ENCODE data around the gene KHDC3L.

The KHDC3L gene, protein sequence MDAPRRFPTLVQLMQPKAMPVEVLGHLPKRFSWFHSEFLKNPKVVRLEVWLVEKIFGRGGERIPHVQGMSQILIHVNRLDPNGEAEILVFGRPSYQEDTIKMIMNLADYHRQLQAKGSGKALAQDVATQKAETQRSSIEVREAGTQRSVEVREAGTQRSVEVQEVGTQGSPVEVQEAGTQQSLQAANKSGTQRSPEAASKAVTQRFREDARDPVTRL

GRCh38 chr6:73362358-73362757, at the start of gene KHDC3L:
Gene KHDC3L, plus strand, starts transcription at chr6:73362658. Its CDS starts 72 bp downstream, at chr6:73362730.
- in situ Hi-C loops (cut with MboI; ENCODE audit: low pct_unique_long_range_greater_than_20kb, low sequenced_read_pairs, unreplicated experiment) = no loop called here
- TF ChIP-seq, protein P1, sequence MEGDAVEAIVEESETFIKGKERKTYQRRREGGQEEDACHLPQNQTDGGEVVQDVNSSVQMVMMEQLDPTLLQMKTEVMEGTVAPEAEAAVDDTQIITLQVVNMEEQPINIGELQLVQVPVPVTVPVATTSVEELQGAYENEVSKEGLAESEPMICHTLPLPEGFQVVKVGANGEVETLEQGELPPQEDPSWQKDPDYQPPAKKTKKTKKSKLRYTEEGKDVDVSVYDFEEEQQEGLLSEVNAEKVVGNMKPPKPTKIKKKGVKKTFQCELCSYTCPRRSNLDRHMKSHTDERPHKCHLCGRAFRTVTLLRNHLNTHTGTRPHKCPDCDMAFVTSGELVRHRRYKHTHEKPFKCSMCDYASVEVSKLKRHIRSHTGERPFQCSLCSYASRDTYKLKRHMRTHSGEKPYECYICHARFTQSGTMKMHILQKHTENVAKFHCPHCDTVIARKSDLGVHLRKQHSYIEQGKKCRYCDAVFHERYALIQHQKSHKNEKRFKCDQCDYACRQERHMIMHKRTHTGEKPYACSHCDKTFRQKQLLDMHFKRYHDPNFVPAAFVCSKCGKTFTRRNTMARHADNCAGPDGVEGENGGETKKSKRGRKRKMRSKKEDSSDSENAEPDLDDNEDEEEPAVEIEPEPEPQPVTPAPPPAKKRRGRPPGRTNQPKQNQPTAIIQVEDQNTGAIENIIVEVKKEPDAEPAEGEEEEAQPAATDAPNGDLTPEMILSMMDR (IDR thresholded peaks at IDR 0.05; ENCODE audit: extremely low read depth, insufficient read depth, missing control alignments) = no peak
- DNase-seq (ENCODE audit: low spot score) = no peak

- TF ChIP-seq, protein P1 (IDR thresholded peaks at IDR 0.05; ENCODE audit: extremely low read depth, insufficient read depth, missing control alignments) = no peak
- no peak for DNase-seq (ENCODE audit: low spot score)
- in situ Hi-C loops (cut with MboI; ENCODE audit: low pct_unique_long_range_greater_than_20kb, low sequenced_read_pairs, unreplicated experiment) = no loop called here
Measured at GRCh38 chr6:73314577-73315492, 47.6 kb upstream of the KHDC3L start.

DNA sequence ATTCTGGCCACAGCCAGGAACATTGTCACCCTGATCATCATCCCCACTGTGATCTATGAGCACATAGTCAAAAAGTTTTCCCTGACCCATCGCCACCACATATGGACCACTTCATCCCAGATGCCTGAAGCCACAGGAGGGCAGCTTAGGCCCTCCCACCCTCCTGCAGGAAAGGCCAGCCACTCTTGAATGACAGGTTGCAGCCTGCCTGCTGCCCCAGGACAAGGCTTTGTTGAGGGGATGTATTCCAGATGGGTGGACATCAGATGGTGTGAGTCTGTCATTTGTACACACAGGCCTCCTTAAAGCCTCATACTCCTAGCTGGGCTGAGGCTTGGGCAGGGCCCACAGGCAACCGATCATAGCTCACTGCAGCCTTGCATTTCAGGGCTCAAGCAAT, 39.1 kb upstream of the KHDC3L start:
- in situ Hi-C loops (cut with MboI; ENCODE audit: low pct_unique_long_range_greater_than_20kb, low sequenced_read_pairs, unreplicated experiment) = no loop called here
- TF ChIP-seq, protein P1 (IDR thresholded peaks at IDR 0.05; ENCODE audit: extremely low read depth, insufficient read depth, missing control alignments) = no peak
- no peak for DNase-seq (ENCODE audit: low spot score)

DNA sequence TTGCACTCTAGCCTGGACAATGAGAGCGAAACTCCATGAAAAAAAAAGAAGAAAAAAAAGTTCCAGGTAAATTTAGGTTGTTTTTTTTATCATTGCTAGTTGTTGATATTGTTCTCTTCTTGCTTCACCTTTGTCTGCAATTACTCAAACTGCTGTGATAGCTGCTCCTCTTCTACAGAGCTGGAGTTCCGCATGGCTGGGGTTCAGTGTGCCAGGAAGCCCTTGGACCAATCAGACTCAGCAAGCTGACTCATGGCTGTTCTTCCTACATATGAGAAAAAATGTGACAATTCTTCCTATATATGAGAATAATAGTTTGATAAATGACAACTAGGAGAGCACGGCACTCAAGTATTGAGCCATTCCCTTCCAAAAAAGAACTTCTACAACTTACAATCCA, 36.8 kb upstream of the KHDC3L start:
- DNase-seq (ENCODE audit: low spot score) = no peak
- in situ Hi-C loops (cut with MboI; ENCODE audit: low pct_unique_long_range_greater_than_20kb, low sequenced_read_pairs, unreplicated experiment) = loop anchor here (25.0 kb wide), 1 partner anchor 913 kb away; no protein-coding TSS in a partner anchor
- TF ChIP-seq, protein P1 (IDR thresholded peaks at IDR 0.05; ENCODE audit: extremely low read depth, insufficient read depth, missing control alignments) = no peak

- TF ChIP-seq, protein P1 (IDR thresholded peaks at IDR 0.05; ENCODE audit: extremely low read depth, insufficient read depth, missing control alignments) = no peak
- in situ Hi-C loops (cut with MboI; ENCODE audit: low pct_unique_long_range_greater_than_20kb, low sequenced_read_pairs, unreplicated experiment) = loop anchor here (25.0 kb wide), 1 partner anchor 916 kb away; no protein-coding TSS in a partner anchor
- no peak for DNase-seq (ENCODE audit: low spot score)
Measured at GRCh38 chr6:73328790-73329189, 33.7 kb upstream of the KHDC3L start.

DNA sequence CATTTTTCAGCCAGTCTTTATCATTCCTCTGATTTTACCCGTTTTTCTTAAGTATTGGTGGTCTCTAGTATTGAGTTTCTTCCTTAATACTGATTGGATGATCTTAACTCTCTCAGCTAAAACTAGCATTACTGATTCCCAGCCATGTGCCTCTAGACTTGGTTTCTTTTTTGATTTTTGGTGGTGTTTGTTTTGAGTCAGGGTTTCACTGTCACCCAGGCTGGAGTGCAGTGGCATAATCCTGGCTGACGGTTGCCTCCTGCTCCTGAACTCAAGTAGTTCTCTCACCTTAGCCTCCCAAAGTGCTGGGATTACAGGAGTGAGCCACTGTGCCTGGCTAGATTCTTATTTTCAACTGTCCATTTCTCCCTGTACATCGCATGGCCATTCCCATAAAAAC, 33.3 kb upstream of the KHDC3L start:
- TF ChIP-seq, protein P1 (IDR thresholded peaks at IDR 0.05; ENCODE audit: extremely low read depth, insufficient read depth, missing control alignments) = no peak
- in situ Hi-C loops (cut with MboI; ENCODE audit: low pct_unique_long_range_greater_than_20kb, low sequenced_read_pairs, unreplicated experiment) = loop anchor here (25.0 kb wide), 1 partner anchor 917 kb away; no protein-coding TSS in a partner anchor
- DNase-seq (ENCODE audit: low spot score) = no peak

Measured in GM13977 (cell line).